A549 (cell line): ENCODE data around the gene KNCN. TPM values are rescaled to one million over a fixed set of nuclear protein-coding genes. Genes with fewer than 3 reads are reported as not detected.

ENCODE experiments used
- ATAC-seq, 2 experiments: fragments of 200-7000 bp in 1 of 2; fragments of >200 bp in 1 of 2; cut with Nextera tagmentation in 1 of 2; cut with Tn5 transposase in 1 of 2; 3 replicates each; pipeline versions ENCODE4 v1.8.0 to v1.9.1; 2018 to 2020; ENCODE audit warnings: mild to moderate bottlenecking in 1 of 2, moderate library complexity in 1 of 2
- CTCF ChIA-PET: fragments of 300-600 bp; sonication (Branson Sonifier 250); formaldehyde crosslinking; extraction: SDS; loops from one replicate; lab custom pipeline; 2021; ENCODE audit warnings: antibody characterized with exemption, inconsistent platforms; lab: Yijun Ruan, JAX
- POLR2A ChIA-PET: fragments of 350-600 bp; formaldehyde crosslinking; extraction: SDS; loops from one replicate; lab custom pipeline; 2021; ENCODE audit warnings: antibody characterized with exemption, inconsistent platforms; lab: Yijun Ruan, JAX
- DNase-seq, 2 experiments: peaks; one replicate each; pipeline versions ENCODE4 v3.0.0 to v3.0.0-alpha.2; 2011 to 2016; ENCODE audit warnings: low read depth in 1 of 2, low spot score in 1 of 2
- FAIRE-seq: peaks from 2 replicates; lab custom pipeline; 2011; peaks lifted over from hg19 to GRCh38; lab: Jason Lieb, UNC
- H3K27ac ChIP-seq, 2 experiments: fragments of >200 bp; sonication (Bioruptor Twin); formaldehyde crosslinking; 3 replicates each; pipeline ENCODE4 v1.5.1; 2016 to 2017
- H3K4me1 ChIP-seq: fragments of >200 bp; sonication (Bioruptor Twin); formaldehyde crosslinking; 3 replicates; pipeline ENCODE4 v1.6.1; 2016
- H3K4me2 ChIP-seq: fragments of >200 bp; sonication (Bioruptor Twin); formaldehyde crosslinking; 3 replicates; pipeline ENCODE4 v1.6.1; 2016
- H3K4me3 ChIP-seq: fragments of >200 bp; sonication (Bioruptor Twin); formaldehyde crosslinking; 3 replicates; pipeline ENCODE4 v1.5.1; 2016
- H3K9me3 ChIP-seq: fragments of >200 bp; sonication (Bioruptor Twin); formaldehyde crosslinking; 3 replicates; pipeline ENCODE4 v1.6.1; 2016
- ATOH8 ChIP-seq: fragments of 250-450 bp; sonication (Bioruptor Pico); IDR thresholded peaks from 2 replicates; pipeline ENCODE4 v1.5.0; 2020; ENCODE audit warnings: low read depth, mild to moderate bottlenecking, moderate library complexity
- BCL3 ChIP-seq: fragments of >200 bp; sonication (Bioruptor Twin); formaldehyde crosslinking; IDR thresholded peaks from 3 replicates; pipeline ENCODE4 v1.6.1; 2016
- BHLHE40 ChIP-seq: IDR thresholded peaks from 2 replicates; pipeline ENCODE4 v1.6.1; 2012; ENCODE audit warnings: low read depth, low read length, inconsistent platforms
- CHD2 ChIP-seq: fragments of 150-350 bp; IDR thresholded peaks from 2 replicates; pipeline ENCODE4 v1.6.1; 2014; ENCODE audit warnings: low read length; ENCODE audit not compliant: partially characterized antibody
- CHD4 ChIP-seq: fragments of 200-600 bp; sonication (generic); IDR thresholded peaks from 2 replicates; pipeline ENCODE4 v1.6.1; 2016; ENCODE audit warnings: antibody characterized with exemption, mild to moderate bottlenecking, borderline replicate concordance
- EHF ChIP-seq: fragments of 250-450 bp; sonication (Bioruptor Pico); IDR thresholded peaks from 2 replicates; pipeline ENCODE4 v1.5.0; 2020; ENCODE audit warnings: mild to moderate bottlenecking
- EP300 ChIP-seq, 2 experiments: fragments of >200 bp; sonication (Bioruptor Twin); formaldehyde crosslinking; IDR thresholded peaks; 2 replicates in 1 of 2; 3 replicates in 1 of 2; pipeline ENCODE4 v1.6.1; 2016 to 2017
- FOSB ChIP-seq: fragments of 250-450 bp; sonication (Bioruptor Pico); IDR thresholded peaks from 2 replicates; pipeline ENCODE4 v1.5.0; 2020; ENCODE audit warnings: mild to moderate bottlenecking, moderate library complexity
- HOXB13 ChIP-seq: fragments of 250-450 bp; sonication (Bioruptor Pico); IDR thresholded peaks from 2 replicates; pipeline ENCODE4 v1.5.0; 2020; ENCODE audit warnings: low read depth, mild to moderate bottlenecking, moderate library complexity
- HOXB5 ChIP-seq: fragments of 250-450 bp; sonication (Bioruptor Pico); IDR thresholded peaks from 2 replicates; pipeline ENCODE4 v1.5.0; 2020; ENCODE audit warnings: mild to moderate bottlenecking, moderate library complexity
- JUN ChIP-seq, 2 experiments: fragments of >200 bp; sonication (Bioruptor Twin); formaldehyde crosslinking; IDR thresholded peaks; 2 replicates in 1 of 2; 3 replicates in 1 of 2; pipeline ENCODE4 v1.6.1; 2016 to 2017
- JUNB ChIP-seq: fragments of >200 bp; sonication (Bioruptor Twin); formaldehyde crosslinking; IDR thresholded peaks from 2 replicates; pipeline ENCODE4 v1.6.1; 2016
- KDM1A ChIP-seq: fragments of 200-600 bp; sonication (generic); IDR thresholded peaks from 2 replicates; pipeline ENCODE4 v1.6.1; 2016; ENCODE audit warnings: low read depth, mild to moderate bottlenecking
- MAFK ChIP-seq: fragments of 450-650 bp; IDR thresholded peaks from 2 replicates; pipeline ENCODE4 v1.6.1; 2014; ENCODE audit not compliant: partially characterized antibody
- MAX ChIP-seq: IDR thresholded peaks from 2 replicates; pipeline ENCODE4 v1.6.1; 2012
- MAZ ChIP-seq: fragments of 150-350 bp; IDR thresholded peaks from 2 replicates; pipeline ENCODE4 v1.6.1; 2014; ENCODE audit warnings: antibody characterized with exemption, low read depth, low read length, borderline replicate concordance
- NFE2L2 ChIP-seq: fragments of 150-350 bp; conservative IDR thresholded peaks from 2 replicates; pipeline ENCODE4 v1.6.1; 2014; ENCODE audit warnings: low read length
- RCOR1 ChIP-seq: fragments of 150-350 bp; IDR thresholded peaks from 2 replicates; pipeline ENCODE4 v1.6.1; 2014; ENCODE audit warnings: antibody characterized with exemption, low read length, low read depth
- RFX5 ChIP-seq: fragments of 450-650 bp; IDR thresholded peaks from 2 replicates; pipeline ENCODE4 v1.7.1; 2014; ENCODE audit warnings: antibody characterized with exemption, mild to moderate bottlenecking, moderate library complexity
- SMC3 ChIP-seq: fragments of >200 bp; sonication (Bioruptor Twin); formaldehyde crosslinking; IDR thresholded peaks from 3 replicates; pipeline ENCODE4 v1.6.1; 2018; ENCODE audit warnings: inconsistent platforms
- TFCP2L1 ChIP-seq: fragments of 250-450 bp; sonication (Bioruptor Pico); IDR thresholded peaks from 2 replicates; pipeline ENCODE4 v1.5.0; 2021; ENCODE audit warnings: mild to moderate bottlenecking
- ZFP36 ChIP-seq: fragments of 450-650 bp; IDR thresholded peaks from 2 replicates; pipeline ENCODE4 v1.6.1; 2014; ENCODE audit warnings: borderline replicate concordance; ENCODE audit not compliant: partially characterized antibody
- ZNF302 ChIP-seq: fragments of 250-450 bp; sonication (Bioruptor Pico); IDR thresholded peaks from 2 replicates; pipeline ENCODE4 v1.9.0; 2021; ENCODE audit warnings: inconsistent platforms, mild to moderate bottlenecking, moderate library complexity
- WGBS: methylation state at CpG from one replicate; pipeline ENCODE4 v1.1.6; 2017; ENCODE audit errors: missing lambda C conversion rate; 5-methylcytosine and 5-hydroxymethylcytosine counted together
- polyA plus RNA-seq, 4 experiments: library from polyadenylated mRNA; depleted of rRNA in 3 of 4; stranded (reverse); fragments of >200 nt; fragmentation: RNase III in 1 of 4; extraction: RNeasy Plus Mini Kit Qiagen cat#74134 plus additional on column Dnase treatment in 1 of 4; gene quantifications; 2 replicates in 3 of 4; 3 replicates in 1 of 4; pipeline ENCODE4 v1.2.3, GENCODE V29; 2011 to 2017
- TF ChIP-seq, protein P1 (sequence below): fragments of 150-350 bp; IDR thresholded peaks from 2 replicates; pipeline ENCODE4 v1.6.1; 2014; ENCODE audit warnings: low read depth, mild to moderate bottlenecking, low read length
- TF ChIP-seq, protein P2 (sequence below): fragments of >200 bp; sonication (Bioruptor Twin); formaldehyde crosslinking; IDR thresholded peaks from 3 replicates; pipeline ENCODE4 v1.5.1; 2016
- TF ChIP-seq, protein P3 (sequence below): fragments of 450-650 bp; IDR thresholded peaks from 2 replicates; pipeline ENCODE4 v1.6.1; 2014; ENCODE audit warnings: antibody characterized with exemption

KNCN gene
- polyA plus RNA-seq, 2 of the 4 experiments (the other 2 are of a cell fraction): not detected

GRCh38 chr1:46538147-46538546 lies 13.3 kb downstream of the KNCN start:
- no peak for ATAC-seq
- Histone ChIP-seq H3K4me3 (no peak overlapping the region), H3K27ac (no peak overlapping the region), H3K4me1 (peaks cover 3% of the 10 kb centered on the region; the same call in 1 of the 3 replicates), H3K4me2 (no peak overlapping the region), H3K9me3 (no peaks in the 10 kb centered on the region)
- POLR2A ChIA-PET: no interaction called here
- 77% methylated on average over 2 of the region's 2 CpGs for WGBS
- no peak for TF ChIP-seq TFCP2L1 (CRISPR knock-in tag)
- no peak for TF ChIP-seq ZFP36
- TF ChIP-seq SMC3: no peak
- TF ChIP-seq EP300 (IDR thresholded peaks at IDR 0.05): no peak
- TF ChIP-seq JUN (IDR thresholded peaks at IDR 0.05): no peak
- no peak for TF ChIP-seq MAFK
- no peak for TF ChIP-seq KDM1A
- TF ChIP-seq NFE2L2: no peak
- TF ChIP-seq FOSB (CRISPR knock-in tag): no peak
- no peak for TF ChIP-seq CHD4
- no peak for TF ChIP-seq BCL3
- no peak for TF ChIP-seq BHLHE40
- CTCF ChIA-PET: interaction anchor here (0.6 to 7.1 kb wide), 6 partner anchors 10 to 132 kb away, joined by 3 to 61 read pairs (median 14); no protein-coding TSS in a partner anchor
- no peak for FAIRE-seq
- no peak for DNase-seq

- Histone ChIP-seq H3K9me3 (no peaks in the 10 kb centered on the region), H3K4me3 (no peak overlapping the region), H3K4me2 (no peak overlapping the region), H3K27ac (no peak overlapping the region), H3K4me1 (peaks cover 3% of the 10 kb centered on the region; the same call in 1 of the 3 replicates)
- CTCF ChIA-PET: interaction anchor here (1.2 to 7.1 kb wide), 5 partner anchors 9 to 90 kb away, joined by 4 to 61 read pairs (median 17); no protein-coding TSS in a partner anchor
- FAIRE-seq: no peak
- POLR2A ChIA-PET: no interaction called here
- ATAC-seq: no peak
- DNase-seq: no peak
- 45% methylated on average over 2 of the region's 2 CpGs for WGBS
- TF ChIP-seq JUN (IDR thresholded peaks at IDR 0.05) (no peak), CHD2 (no peak), EHF (CRISPR knock-in tag) (no peak), RFX5 (no peak), HOXB13 (CRISPR knock-in tag) (no peak), JUNB (no peak), MAX (no peak)
- TF ChIP-seq, protein P1, sequence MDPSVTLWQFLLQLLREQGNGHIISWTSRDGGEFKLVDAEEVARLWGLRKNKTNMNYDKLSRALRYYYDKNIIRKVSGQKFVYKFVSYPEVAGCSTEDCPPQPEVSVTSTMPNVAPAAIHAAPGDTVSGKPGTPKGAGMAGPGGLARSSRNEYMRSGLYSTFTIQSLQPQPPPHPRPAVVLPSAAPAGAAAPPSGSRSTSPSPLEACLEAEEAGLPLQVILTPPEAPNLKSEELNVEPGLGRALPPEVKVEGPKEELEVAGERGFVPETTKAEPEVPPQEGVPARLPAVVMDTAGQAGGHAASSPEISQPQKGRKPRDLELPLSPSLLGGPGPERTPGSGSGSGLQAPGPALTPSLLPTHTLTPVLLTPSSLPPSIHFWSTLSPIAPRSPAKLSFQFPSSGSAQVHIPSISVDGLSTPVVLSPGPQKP: no peak
- TF ChIP-seq, protein P2, sequence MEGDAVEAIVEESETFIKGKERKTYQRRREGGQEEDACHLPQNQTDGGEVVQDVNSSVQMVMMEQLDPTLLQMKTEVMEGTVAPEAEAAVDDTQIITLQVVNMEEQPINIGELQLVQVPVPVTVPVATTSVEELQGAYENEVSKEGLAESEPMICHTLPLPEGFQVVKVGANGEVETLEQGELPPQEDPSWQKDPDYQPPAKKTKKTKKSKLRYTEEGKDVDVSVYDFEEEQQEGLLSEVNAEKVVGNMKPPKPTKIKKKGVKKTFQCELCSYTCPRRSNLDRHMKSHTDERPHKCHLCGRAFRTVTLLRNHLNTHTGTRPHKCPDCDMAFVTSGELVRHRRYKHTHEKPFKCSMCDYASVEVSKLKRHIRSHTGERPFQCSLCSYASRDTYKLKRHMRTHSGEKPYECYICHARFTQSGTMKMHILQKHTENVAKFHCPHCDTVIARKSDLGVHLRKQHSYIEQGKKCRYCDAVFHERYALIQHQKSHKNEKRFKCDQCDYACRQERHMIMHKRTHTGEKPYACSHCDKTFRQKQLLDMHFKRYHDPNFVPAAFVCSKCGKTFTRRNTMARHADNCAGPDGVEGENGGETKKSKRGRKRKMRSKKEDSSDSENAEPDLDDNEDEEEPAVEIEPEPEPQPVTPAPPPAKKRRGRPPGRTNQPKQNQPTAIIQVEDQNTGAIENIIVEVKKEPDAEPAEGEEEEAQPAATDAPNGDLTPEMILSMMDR: no peak
Measured at GRCh38 chr1:46537651-46538050, 13.8 kb downstream of the KNCN start.

DNA sequence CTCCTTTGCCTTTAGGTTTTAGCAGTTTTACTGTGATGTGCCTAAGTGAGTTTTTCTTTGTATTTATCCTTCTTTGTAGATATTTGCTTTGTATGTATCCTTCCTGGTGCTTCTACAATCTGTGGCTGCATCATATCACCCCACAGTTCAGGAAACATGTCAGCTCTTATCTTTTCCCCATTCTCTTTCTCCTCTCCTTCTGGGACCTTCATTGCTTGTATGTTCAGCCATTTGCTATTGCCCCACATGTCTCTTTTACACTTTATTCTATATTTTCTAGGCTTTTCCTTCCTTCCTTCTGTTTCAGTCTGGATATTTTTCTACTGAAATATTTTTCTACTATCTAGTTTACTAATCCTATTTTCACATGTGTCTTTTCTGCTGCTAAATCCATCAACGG lies 14.9 kb downstream of the KNCN start:
- Histone ChIP-seq H3K4me3 (no peak overlapping the region), H3K4me2 (no peak overlapping the region), H3K4me1 (peaks cover 3% of the 10 kb centered on the region; the same call in 1 of the 3 replicates), H3K9me3 (no peaks in the 10 kb centered on the region), H3K27ac (no peak overlapping the region)
- ATAC-seq (no peak), FAIRE-seq (no peak), DNase-seq (no peak)
- TF ChIP-seq RCOR1: no peak
- TF ChIP-seq ATOH8 (CRISPR knock-in tag): no peak
- TF ChIP-seq MAZ: no peak
- no peak for TF ChIP-seq HOXB5
- TF ChIP-seq, protein P3, sequence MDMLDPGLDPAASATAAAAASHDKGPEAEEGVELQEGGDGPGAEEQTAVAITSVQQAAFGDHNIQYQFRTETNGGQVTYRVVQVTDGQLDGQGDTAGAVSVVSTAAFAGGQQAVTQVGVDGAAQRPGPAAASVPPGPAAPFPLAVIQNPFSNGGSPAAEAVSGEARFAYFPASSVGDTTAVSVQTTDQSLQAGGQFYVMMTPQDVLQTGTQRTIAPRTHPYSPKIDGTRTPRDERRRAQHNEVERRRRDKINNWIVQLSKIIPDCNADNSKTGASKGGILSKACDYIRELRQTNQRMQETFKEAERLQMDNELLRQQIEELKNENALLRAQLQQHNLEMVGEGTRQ: no peak
- TF ChIP-seq CHD4: no peak
- no peak for TF ChIP-seq ZNF302 (CRISPR knock-in tag)
- ChIA-PET POLR2A (no interaction called here), CTCF (interaction anchor here (2.5 to 11.5 kb wide), 4 partner anchors 8 to 87 kb away, joined by 12 to 235 read pairs (median 50); no protein-coding TSS in a partner anchor)
- WGBS: 52% methylated on average over 1 of the region's 1 CpG
